Measurements from ENCODE around the gene BCL7C. TPM values are rescaled to one million over a fixed set of nuclear protein-coding genes. Genes with fewer than 3 reads are reported as not detected.

The BCL7C gene
- total and polyA plus RNA-seq, 2 of the 13 experiments (the other 11 are each of a cell fraction or from before 2014, with no cell fraction given) = 17.7 to 33.8 TPM

DNA sequence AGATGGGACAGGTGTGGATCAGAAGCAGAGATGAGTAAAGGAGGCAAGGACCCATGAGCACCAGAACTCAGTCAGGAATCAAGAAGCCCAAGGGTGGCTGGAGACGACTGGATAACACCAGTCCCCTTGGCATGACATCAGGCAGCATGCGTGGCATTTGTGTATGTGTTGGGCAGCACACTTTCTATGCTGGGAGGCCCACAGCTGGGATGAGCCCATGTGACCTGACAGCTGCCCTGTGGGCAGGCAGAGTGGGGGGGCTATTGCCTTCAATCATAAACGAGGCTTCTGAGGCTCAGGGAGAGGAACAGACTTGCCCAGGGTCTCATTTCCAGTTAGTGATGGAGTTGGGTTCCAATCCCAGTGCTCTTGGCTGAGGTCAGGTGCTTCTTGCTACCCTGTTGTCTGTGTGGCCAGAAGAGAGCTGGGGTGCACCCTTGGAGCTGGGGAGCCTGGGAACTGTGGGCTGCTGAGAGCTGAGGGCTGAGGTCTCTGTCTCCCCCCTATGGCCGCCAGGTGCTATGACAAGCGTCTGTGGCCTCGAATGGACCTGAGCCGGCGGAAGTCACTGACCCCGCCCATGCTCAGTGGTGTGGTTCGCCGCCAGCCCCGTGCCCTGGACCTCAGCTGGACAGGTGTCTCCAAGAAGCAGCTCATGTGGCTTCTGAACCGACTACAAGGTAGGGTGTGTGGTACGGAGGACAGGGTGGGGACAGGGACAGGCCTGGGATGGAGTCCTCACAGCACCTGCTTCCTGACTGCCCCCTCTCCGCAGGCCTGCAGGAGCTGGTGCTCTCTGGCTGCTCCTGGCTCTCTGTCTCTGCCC, 47.9 kb upstream of the BCL7C start (continued):
- TF ChIP-seq SALL1 (CRISPR knock-in tag; IDR thresholded peaks at IDR 0.05) (peak; percentile 75), ATF1 (CRISPR knock-in tag; IDR thresholded peaks at IDR 0.05) (no peak), THYN1 (CRISPR knock-in tag; IDR thresholded peaks at IDR 0.05; ENCODE audit: borderline replicate concordance, low read depth) (no peak), BCL6 (CRISPR knock-in tag; IDR thresholded peaks at IDR 0.05) (no peak), ZNF776 (CRISPR knock-in tag; IDR thresholded peaks at IDR 0.05) (no peak), ZNF260 (CRISPR knock-in tag; IDR thresholded peaks at IDR 0.05; ENCODE audit: borderline replicate concordance, low read depth) (no peak), RAD21 (CRISPR knock-in tag; IDR thresholded peaks at IDR 0.05) (peak; percentile 92), ZNF530 (CRISPR knock-in tag; IDR thresholded peaks at IDR 0.05; ENCODE audit: low read depth) (no peak), KLF12 (CRISPR knock-in tag; IDR thresholded peaks at IDR 0.05; ENCODE audit: borderline replicate concordance) (0 out of 2 replicates have a peak, but pooled peaks have one; percentile 50), ZNF576 (CRISPR knock-in tag; IDR thresholded peaks at IDR 0.05) (peak; percentile 97), ZFAT (CRISPR knock-in tag; conservative IDR thresholded peaks at IDR 0.05) (no peak), TBL1XR1 (IDR thresholded peaks at IDR 0.05; ENCODE audit: borderline replicate concordance, low read length, partially characterized antibody) (no peak), ZNF761 (CRISPR knock-in tag; conservative IDR thresholded peaks at IDR 0.05) (0 out of 2 replicates have a peak, but pooled peaks have one; percentile 54), NFYB (CRISPR knock-in tag; IDR thresholded peaks at IDR 0.05) (no peak), ZNF674 (CRISPR knock-in tag; IDR thresholded peaks at IDR 0.05; ENCODE audit: low read depth) (no peak), ARNT2 (CRISPR knock-in tag; IDR thresholded peaks at IDR 0.05; ENCODE audit: low read depth) (no peak), SIX4 (CRISPR knock-in tag; IDR thresholded peaks at IDR 0.05) (no peak), ZNF780A (CRISPR knock-in tag; IDR thresholded peaks at IDR 0.05) (no peak), ZMYM4 (CRISPR knock-in tag; IDR thresholded peaks at IDR 0.05) (0 out of 2 replicates have a peak, but pooled peaks have one; percentile 22), ZNF124 (CRISPR knock-in tag; IDR thresholded peaks at IDR 0.05) (no peak), ZBTB20 (CRISPR knock-in tag; IDR thresholded peaks at IDR 0.05; ENCODE audit: borderline replicate concordance, low read depth) (peak; percentile 68; the same call in 1 of the 2 replicates), ELF1 (CRISPR knock-in tag; IDR thresholded peaks at IDR 0.05) (0 out of 2 replicates have a peak, but pooled peaks have one; percentile 17), ZNF282 (IDR thresholded peaks at IDR 0.05; ENCODE audit: partially characterized antibody) (no peak), ZNF276 (CRISPR knock-in tag; IDR thresholded peaks at IDR 0.05; ENCODE audit: low read depth) (peak; percentile 50; the same call in 1 of the 2 replicates), ATF3 (CRISPR knock-in tag; IDR thresholded peaks at IDR 0.05) (no peak)
- TF ChIP-seq, protein P1, sequence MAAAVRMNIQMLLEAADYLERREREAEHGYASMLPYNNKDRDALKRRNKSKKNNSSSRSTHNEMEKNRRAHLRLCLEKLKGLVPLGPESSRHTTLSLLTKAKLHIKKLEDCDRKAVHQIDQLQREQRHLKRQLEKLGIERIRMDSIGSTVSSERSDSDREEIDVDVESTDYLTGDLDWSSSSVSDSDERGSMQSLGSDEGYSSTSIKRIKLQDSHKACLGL (CRISPR knock-in tag; IDR thresholded peaks at IDR 0.05) = 0 out of 2 replicates have a peak, but pooled peaks have one; percentile 72
- TF ChIP-seq, protein P2, sequence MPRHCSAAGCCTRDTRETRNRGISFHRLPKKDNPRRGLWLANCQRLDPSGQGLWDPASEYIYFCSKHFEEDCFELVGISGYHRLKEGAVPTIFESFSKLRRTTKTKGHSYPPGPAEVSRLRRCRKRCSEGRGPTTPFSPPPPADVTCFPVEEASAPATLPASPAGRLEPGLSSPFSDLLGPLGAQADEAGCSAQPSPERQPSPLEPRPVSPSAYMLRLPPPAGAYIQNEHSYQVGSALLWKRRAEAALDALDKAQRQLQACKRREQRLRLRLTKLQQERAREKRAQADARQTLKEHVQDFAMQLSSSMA (CRISPR knock-in tag; IDR thresholded peaks at IDR 0.05) = no peak

Data from HepG2 (cell line).